Amniotic epithelial cell (primary cell): ENCODE results near the gene AGTRAP.

ENCODE experiments used
- DNase-seq: peaks from one replicate; pipeline ENCODE4 v3.0.0-alpha.2; 2010; ENCODE audit warnings: low read depth

Gene AGTRAP

DNA sequence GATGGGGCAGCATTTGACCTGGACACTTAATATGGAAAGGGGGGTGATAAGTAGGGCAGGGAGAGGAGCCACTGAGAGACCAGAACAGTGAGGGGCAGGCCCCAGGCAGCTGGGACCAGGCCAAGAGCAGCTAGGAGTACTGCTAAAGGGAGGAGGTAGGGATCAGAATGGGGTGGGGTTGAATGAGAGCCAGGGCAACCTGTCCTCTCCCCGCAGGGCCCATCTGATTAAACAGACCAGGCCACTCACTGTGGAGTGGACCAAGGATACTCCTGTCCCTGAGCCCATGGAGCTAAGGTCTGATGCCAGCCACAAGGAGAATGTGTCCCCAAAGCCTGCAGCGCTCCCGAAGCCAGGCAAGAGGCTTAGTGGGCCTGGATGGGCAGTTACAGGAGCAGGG lies 28.2 kb downstream of the AGTRAP start:
- DNase-seq, result no peak

DNA sequence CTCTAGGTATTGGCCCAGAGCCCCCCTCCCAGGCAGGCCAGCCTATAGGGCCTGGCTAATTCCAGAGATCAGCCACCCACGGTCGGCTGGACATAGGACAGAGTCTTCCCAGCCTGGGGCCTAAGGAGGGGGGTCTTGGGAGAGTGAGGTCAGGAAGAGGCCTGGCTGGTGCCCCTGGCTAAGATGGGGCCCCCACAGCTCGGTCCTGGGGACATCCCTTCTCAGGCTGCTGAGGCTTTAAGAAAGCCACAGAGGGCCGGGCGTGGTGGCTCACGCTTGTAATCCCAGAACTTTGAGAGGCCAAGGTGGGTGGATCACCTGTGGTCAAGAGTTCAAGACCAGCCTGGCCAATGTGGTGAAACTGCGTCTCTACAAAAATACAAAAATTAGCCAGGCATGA lies 28.6 kb downstream of the AGTRAP start:
- DNase-seq, result no peak

- DNase-seq, result no peak
Measured at GRCh38 chr1:11765661-11766428, 29.9 kb downstream of the AGTRAP start.

DNA sequence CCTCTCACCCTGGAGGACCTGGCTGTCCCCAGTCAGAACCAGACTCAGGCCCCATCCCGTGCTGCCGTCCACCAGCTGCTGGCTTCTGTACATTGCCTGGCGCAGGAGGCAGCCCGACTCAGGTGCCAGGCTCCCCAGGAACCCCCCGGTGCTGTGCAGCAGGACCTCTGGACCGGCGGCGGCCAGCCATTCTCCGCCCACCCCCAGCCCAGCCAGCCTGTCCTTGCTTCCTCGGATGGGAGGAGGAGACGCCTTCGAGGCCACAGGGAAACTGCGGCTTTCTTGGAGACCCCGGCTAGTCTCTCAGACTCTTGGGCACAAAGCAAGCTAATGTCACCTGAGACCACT lies 30.5 kb downstream of the AGTRAP start:
- no peak for DNase-seq

DNA sequence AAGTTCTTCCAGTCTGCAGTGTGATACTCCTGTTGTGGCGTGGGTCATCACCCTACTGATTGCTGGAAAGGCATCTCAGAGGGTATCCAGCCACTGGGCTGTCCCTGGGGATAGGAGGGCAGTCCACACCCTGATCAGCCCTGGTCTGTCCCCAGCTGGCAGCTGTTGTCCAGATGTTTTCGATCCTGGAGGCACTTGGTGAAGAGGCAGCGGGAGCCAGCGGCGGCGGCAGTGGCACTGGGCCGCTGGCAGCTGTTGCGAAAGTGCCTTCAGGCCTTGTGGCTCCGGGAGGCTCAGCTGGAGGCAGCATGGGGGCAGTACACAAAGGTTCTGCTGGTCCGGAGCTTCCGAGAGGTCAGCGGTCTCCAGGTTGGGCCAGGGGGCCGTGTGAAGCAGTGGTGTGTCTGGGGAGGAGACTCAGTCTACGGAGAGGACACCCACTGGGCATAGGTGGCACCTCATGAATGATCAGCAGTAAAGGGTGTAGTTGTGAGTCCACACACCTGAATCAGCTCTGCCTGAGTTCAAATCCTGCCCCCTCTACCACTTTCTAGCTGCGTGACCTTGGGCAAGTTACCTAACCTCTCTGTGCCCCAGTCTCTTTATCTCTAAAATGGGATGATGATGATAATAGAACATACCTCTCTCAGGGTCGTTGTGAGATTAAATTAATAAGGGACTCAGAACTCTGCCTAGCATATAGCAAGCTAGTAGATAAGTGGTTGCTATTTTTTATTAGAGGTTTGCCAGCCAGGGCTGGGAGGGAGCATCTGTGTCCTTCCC lies 32.2 kb downstream of the AGTRAP start:
- no peak for DNase-seq

DNA sequence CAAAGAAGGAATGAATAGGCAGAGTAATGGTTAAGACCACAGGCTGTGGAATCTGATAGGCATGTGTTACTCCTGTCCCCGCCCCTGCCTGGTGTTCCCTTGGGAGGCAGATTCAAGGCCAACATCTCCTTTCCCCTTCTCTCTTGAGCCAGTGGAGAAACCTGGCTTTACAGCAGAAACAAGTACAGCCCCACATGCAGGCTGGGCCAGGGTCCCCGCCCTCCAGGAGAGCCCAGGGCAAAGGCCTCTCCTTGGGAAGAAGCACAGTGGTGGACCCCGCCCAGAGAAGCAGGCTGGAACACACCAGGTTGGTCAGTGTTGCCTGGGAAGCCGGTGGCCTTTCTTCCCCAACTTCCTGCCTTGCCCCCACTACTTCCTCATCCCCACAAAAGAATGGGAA lies 32.9 kb downstream of the AGTRAP start:
- no peak for DNase-seq

DNA sequence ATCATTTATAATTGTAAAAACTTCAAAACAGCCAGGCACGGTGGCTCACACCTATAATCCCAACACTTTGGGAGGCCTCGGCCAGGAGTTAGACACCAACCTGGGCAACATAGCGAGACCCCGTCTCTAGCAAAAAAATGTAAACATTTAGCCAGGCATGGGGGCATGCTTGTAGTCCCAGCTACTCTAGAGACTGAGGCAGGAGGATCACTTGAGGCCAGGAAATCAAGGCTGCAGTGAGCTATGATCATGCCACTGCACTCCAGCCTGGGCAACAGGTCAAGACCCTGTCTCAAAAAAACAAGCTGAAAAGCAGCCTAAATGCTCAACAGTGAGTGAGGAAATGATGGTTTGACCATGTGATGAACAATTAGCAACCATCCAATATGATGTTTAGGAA lies 33.3 kb downstream of the AGTRAP start:
- no peak for DNase-seq

DNA sequence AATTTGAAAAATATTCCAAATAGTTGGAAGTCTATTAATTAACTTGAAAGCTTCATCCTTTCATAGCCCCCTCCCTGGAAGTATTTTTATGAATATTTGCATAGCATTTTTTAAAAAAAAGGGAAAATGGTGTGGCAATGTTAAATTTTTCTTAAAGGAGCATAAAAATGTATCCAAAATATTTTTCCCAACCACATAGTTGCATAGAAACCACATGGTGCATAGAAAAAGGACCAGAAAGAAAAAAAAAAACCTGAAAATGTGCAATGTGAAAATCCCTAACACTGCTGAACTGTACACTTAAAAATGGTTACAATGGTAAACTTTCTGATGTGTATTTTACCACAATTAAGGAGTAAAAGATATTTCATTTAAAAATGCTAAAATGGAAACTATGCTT lies 34.1 kb downstream of the AGTRAP start:
- DNase-seq, result no peak

DNA sequence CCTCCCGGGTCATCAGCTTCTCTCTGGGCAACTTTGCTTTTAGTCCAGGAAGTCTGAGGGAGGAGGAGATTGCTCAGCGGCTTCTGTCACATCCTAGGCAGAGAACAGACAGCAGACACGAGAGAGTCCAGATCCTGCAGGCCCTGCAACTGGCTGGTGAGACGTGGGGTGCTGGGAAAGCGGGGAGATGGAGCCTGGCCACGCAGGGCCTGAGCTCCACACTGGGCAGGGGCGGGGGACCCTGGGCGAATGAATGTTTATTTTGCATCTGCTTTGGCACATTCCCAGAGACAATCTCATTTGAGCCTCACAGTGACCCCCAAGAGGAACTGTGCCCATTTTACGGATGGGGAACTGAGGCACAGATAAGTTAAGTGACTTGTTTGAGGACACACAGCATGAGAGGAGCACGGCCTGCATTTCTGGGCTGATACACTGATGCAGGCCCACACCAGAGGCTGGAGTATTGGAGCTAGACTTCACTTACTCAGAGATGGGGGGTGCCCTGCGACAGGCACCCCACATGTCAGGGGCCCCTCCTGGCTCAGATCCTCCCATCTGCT lies 35.6 kb downstream of the AGTRAP start:
- DNase-seq, result no peak

DNA sequence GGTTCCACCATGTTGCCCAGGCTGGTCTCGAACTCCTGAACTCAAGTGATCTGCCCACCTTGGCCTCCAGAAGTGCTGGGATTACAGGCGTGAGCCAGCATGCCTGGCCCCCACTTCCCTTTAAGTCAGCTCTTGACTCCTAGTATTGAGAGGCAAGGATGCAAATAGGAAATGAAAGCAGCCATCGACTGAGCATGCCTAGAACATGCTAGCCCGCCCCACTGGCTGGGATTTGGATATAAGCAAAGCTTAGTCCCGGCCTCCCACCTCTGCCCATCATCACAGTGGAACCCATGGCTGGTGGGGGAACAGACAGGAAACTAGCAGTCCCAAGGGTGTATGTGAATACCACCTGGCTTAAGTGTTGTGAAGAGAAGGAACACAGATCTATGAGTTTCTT lies 36.5 kb downstream of the AGTRAP start:
- DNase-seq, result no peak

DNA sequence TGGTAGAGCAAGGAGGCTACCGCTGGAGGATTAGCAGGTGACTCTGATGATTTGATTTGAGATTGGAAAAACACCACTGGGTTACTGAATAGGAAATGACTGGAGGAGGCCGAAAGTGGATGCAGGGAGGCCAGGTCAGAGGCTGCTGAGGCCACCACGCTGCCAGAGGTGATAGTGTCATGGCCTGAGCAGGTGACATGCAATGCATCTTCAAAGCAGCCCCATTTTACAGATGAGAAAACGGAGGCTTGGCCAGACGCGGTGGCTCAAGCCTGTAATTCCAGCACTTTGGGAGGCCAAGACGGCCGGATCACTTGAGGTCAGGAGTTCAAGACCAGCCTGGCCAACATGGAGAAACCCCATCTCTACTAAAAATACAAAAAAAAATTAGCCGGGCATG lies 38.8 kb downstream of the AGTRAP start:
- no peak for DNase-seq

GRCh38 chr1:11777658-11778322 lies 41.9 kb downstream of the AGTRAP start:
- DNase-seq, result no peak

DNA sequence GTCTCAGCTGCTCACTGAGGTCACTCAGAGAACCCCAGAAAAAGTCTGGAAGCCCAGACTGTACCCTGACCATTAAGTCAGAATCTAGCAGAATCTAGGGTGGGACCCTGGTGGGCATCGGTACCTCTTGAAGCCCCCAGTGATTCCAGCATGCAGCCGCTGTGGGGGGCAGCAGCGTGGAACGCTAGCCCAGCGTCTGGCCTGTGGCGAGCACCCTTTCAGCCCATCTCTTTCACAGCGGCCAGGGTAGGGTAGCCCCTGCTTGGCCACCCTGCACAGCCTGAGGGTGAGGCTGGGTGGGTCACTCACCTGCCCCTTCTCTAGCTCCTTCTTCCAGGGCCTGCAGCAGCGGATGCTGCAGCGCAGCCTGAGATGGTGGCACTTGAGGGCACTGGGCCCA lies 42.4 kb downstream of the AGTRAP start:
- no peak for DNase-seq

DNA sequence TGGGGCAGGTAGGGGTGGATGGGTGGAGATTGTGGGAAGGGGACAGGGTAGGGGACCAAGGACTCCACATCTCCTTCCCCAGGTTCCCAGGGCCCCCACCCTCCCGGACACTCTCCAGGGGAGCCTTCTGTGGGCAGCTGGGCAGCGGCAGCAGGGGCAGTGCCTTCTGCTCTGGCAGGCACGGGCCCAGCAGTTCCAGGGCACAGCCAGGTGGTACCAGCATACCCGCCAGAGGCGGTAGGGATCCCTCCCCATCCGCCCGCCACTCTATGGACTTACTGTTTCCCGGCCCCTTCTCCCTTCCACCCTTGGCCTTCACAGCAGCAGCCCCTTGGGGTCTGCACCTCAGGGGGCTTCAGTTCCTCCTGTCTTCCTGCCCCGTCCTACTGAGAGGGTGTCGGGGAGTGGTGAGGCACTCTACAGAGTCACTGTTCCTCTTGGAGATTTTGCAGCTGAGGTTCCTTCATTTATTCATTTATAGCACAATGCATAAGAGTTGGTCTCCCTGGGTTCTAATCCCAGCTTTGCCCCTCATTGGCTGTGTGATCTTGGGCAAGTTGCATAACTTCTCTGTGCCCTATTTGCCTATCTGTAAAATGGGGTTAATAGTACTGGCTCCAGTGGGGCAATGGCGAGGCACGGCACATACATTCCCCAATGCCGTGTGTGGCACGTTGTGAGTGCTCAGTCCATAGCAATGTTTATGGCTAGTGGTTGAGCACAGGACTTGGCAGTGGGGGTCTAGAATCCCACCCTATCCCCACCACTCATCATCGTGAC lies 43.1 kb downstream of the AGTRAP start:
- DNase-seq, result no peak

DNA sequence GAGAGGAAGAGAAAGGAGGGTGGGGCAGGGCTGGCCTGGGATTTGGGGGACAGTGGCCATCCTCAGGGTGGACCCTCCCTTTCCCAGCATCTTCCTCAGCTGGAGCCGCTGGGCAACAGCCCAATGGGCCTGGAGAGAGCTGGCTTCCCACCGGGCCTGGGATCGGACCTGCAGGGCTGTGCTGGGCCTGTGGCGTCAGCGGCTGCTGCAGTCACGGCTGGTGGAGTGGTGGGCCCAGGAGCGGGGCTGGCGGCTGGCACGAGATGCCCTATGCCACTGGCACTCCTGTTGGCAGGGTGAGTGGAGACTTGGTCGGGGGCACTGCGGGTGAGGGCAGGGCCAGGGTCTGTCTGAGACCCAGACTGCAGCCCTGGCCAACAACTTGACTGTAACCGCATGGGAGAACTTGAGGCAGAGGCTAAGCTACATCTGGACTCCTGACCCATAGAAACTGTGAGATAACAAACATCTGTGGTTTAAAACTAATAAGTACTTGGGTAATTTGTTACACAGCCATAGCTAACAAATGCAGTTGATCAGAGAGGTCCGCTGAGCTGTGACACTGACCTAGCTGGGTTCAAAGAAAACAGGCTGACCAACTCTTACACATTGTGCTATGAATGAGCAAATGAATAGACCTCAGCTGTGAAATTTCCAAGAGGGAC lies 43.9 kb downstream of the AGTRAP start:
- DNase-seq, result no peak

GRCh38 chr1:11780380-11781147 lies 44.6 kb downstream of the AGTRAP start:
- no peak for DNase-seq

DNA sequence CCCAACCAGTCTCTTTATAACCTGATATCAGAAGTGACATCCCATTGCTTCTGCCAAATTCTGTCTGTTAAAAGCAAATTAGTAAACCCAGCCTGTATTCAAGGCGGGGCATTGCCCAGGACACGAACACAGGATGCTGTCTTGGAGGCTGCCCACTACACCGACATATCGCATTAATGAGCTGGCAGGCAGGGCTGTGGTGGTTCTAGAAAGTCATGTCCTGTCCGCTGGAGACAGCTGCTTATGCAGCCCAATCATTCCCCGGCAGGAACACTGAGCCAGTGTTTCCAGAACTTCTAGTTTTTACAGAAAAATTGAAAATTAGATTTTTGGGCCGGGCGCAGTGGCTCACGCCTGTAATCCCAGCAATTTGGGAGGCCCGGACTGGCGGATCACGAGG lies 45.4 kb downstream of the AGTRAP start:
- no peak for DNase-seq

DNA sequence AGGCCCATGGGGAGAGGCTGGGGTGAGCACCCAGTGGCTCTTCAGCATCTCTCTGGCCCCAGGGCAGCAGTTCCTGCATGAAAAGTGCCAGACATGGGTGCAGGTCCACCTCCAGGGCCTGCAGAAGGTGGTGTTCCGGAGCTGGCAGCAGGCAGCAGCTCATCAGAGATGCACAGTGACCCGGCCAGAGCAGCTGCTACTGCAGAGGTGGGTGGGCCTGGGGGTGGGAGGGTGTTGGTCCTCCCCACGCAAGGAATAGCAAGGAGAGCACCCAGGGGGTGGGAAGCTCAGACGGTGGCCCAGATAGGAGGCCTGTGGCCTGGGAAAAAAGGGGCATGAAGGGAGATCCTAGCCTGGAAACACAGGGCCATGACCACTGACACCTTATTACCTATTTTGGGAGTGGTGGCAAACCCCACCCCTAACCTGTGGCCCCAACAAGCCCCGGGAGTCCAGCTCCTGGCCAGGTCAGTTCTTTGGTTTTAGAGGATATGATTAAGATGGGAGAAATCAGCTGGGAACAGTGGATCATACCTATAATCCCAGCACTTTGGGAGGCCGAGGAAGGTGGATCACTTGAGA lies 46.3 kb downstream of the AGTRAP start:
- DNase-seq, result no peak

GRCh38 chr1:11783556-11783955 lies 47.6 kb downstream of the AGTRAP start:
- no peak for DNase-seq

- no peak for DNase-seq
Measured at GRCh38 chr1:11784256-11784992, 48.5 kb downstream of the AGTRAP start.
